GM19468 (cell line): ENCODE results near the gene TMEM269.
"Not testable (repeated sequence)": the region's sequence is repeated elsewhere in the genome, so short reads cannot be mapped to it uniquely, and the experiment has no call there.

Experiments
- ATAC-seq: cut with Tn5 transposase; IDR thresholded peaks from one replicate; pipeline ENCODE4 v1.9.1; 2021; ENCODE audit warnings: mild to moderate bottlenecking, moderate library complexity, moderate number of reproducible peaks; ENCODE audit not compliant: unreplicated experiment; ENCODE audit errors: extremely low read depth

TMEM269 gene

GRCh38 chr1:42769811-42770210 is 15.0 kb upstream of the TMEM269 start:
- ATAC-seq, result no peak

GRCh38 chr1:42773420-42773819 is 11.4 kb upstream of the TMEM269 start:
- no peak for ATAC-seq

GRCh38 chr1:42774928-42775526 is 9.8 kb upstream of the TMEM269 start:
- ATAC-seq, result no peak

GRCh38 chr1:42776502-42776901 is 8.3 kb upstream of the TMEM269 start:
- ATAC-seq, result no peak

GRCh38 chr1:42777852-42778251 is 6.9 kb upstream of the TMEM269 start:
- no peak for ATAC-seq

GRCh38 chr1:42779725-42780124 is 5.1 kb upstream of the TMEM269 start:
- ATAC-seq, result no peak

GRCh38 chr1:42780176-42780575 is 4.6 kb upstream of the TMEM269 start:
- no peak for ATAC-seq

GRCh38 chr1:42783092-42783491 is 1.7 kb upstream of the TMEM269 start:
- ATAC-seq, result no peak

- no peak for ATAC-seq
Observed at GRCh38 chr1:42784547-42784945, 245 bp upstream of the TMEM269 start.

- no peak for ATAC-seq
Observed at GRCh38 chr1:42786097-42786496, 1.3 kb downstream of the TMEM269 start.

- ATAC-seq, result no peak
Observed at GRCh38 chr1:42788021-42788420, 3.2 kb downstream of the TMEM269 start.

- ATAC-seq, result no peak
Observed at GRCh38 chr1:42793824-42794223, 9.0 kb downstream of the TMEM269 start.

GRCh38 chr1:42797414-42797813 is 12.6 kb downstream of the TMEM269 start:
- ATAC-seq, result no peak

GRCh38 chr1:42797979-42798378 is 13.2 kb downstream of the TMEM269 start:
- ATAC-seq, result no peak

GRCh38 chr1:42801832-42802473 is 17.2 kb downstream of the TMEM269 start:
- ATAC-seq, result no peak

- no peak for ATAC-seq
Observed at GRCh38 chr1:42806171-42806570, 21.4 kb downstream of the TMEM269 start.

GRCh38 chr1:42806593-42806992 is 21.8 kb downstream of the TMEM269 start:
- ATAC-seq, result no peak

GRCh38 chr1:42807056-42807668 is 22.4 kb downstream of the TMEM269 start:
- ATAC-seq, result no peak

GRCh38 chr1:42814815-42815214 is 30.0 kb downstream of the TMEM269 start:
- ATAC-seq, result not testable (repeated sequence)

GRCh38 chr1:42815941-42816584 is 31.3 kb downstream of the TMEM269 start:
- no peak for ATAC-seq
